Daoy (cell line): Measurements from ENCODE around the gene OR5L2. TPM values are rescaled to one million over a fixed set of nuclear protein-coding genes. Genes with fewer than 3 reads are reported as not detected.
"Not testable (repeated sequence)": the region's sequence is repeated elsewhere in the genome, so short reads cannot be mapped to it uniquely, and the experiment has no call there.

ENCODE experiments used
- DNase-seq: peaks from one replicate; pipeline ENCODE4 v3.0.0-alpha.2; 2015; ENCODE audit warnings: low read depth
- total RNA-seq: library from RNA; depleted of rRNA; stranded (reverse); fragments of >200 nt; shearing (Covaris generic); gene quantifications from 2 replicates; pipeline ENCODE4 v1.2.3, GENCODE V29; 2014; rRNA removed

The OR5L2 gene
- total RNA-seq: not detected in 2 replicates

- DNase-seq: no peak
Measured at GRCh38 chr11:55826919-55827318, at the start of gene OR5L2. TSS of gene OR5L2 (plus strand) at chr11:55827219. CDS start at chr11:55827219, 0 bp downstream.

- no peak for DNase-seq
Measured at GRCh38 chr11:55791606-55792005, 35.4 kb upstream of the OR5L2 start.

GRCh38 chr11:55793321-55793720 is 33.7 kb upstream of the OR5L2 start:
- no peak for DNase-seq

- DNase-seq: no peak
Measured at GRCh38 chr11:55795256-55795655, 31.8 kb upstream of the OR5L2 start, which contains the start of gene OR5D14. TSS of gene OR5D14 (plus strand) at chr11:55795556. CDS start at chr11:55795556, 0 bp downstream.

- no peak for DNase-seq
Measured at GRCh38 chr11:55806248-55806647, 20.8 kb upstream of the OR5L2 start.

GRCh38 chr11:55811067-55811466 is 16.0 kb upstream of the OR5L2 start, which contains the start of gene OR5L1:
TSS of gene OR5L1 (plus strand) at chr11:55811367. CDS start at chr11:55811467, 100 bp downstream.
- no peak for DNase-seq

GRCh38 chr11:55819330-55819729 is 7.7 kb upstream of the OR5L2 start, which contains the start of gene OR5D18:
TSS of gene OR5D18 (plus strand) at chr11:55819630. CDS start at chr11:55819630, 0 bp downstream.
- DNase-seq: no peak

- DNase-seq: no peak
Measured at GRCh38 chr11:55838452-55838851, 11.4 kb downstream of the OR5L2 start, which contains the start of gene OR5D16. TSS of gene OR5D16 (plus strand) at chr11:55838752. CDS start at chr11:55838752, 0 bp downstream.

- DNase-seq: no peak
Measured at GRCh38 chr11:55847453-55847852, 20.4 kb downstream of the OR5L2 start.

- DNase-seq: no peak
Measured at GRCh38 chr11:55849037-55849436, 22.0 kb downstream of the OR5L2 start.

- no peak for DNase-seq
Measured at GRCh38 chr11:55852141-55852540, 25.1 kb downstream of the OR5L2 start.

GRCh38 chr11:55854704-55855103 is 27.7 kb downstream of the OR5L2 start:
- DNase-seq: no peak

- DNase-seq: not testable (repeated sequence)
Measured at GRCh38 chr11:55867354-55867753, 40.3 kb downstream of the OR5L2 start.

GRCh38 chr11:55872731-55873130 is 45.7 kb downstream of the OR5L2 start:
- not testable (repeated sequence) for DNase-seq

GRCh38 chr11:55873146-55873545 is 46.1 kb downstream of the OR5L2 start:
- DNase-seq: not testable (repeated sequence)

Other genes starting within 250 kb of the OR5L2 start
- gene OR4C11, start 219.6 kb upstream of the OR5L2 start, total RNA-seq: not detected in 2 replicates
- not detected in 2 replicates for gene OR4P4, start 192.1 kb upstream of the OR5L2 start, total RNA-seq
- gene OR4S2, start 178.9 kb upstream of the OR5L2 start, total RNA-seq: not detected in 2 replicates
- gene OR4C6, start 165.0 kb upstream of the OR5L2 start, total RNA-seq: not detected in 2 replicates
- not detected in 2 replicates for gene OR5D13, start 53.8 kb upstream of the OR5L2 start, total RNA-seq
- not detected in 2 replicates for gene OR5D14, start 31.7 kb upstream of the OR5L2 start, total RNA-seq
- not detected in 2 replicates for gene OR5L1, start 15.9 kb upstream of the OR5L2 start, total RNA-seq
- gene OR5D18, start 7.6 kb upstream of the OR5L2 start, total RNA-seq: not detected in 2 replicates
- not detected in 2 replicates for gene OR5D16, start 11.5 kb downstream of the OR5L2 start, total RNA-seq
- not detected in 2 replicates for gene TRIM51, start 56.1 kb downstream of the OR5L2 start, total RNA-seq
- not detected in 2 replicates for gene OR5W2, start 87.4 kb downstream of the OR5L2 start, total RNA-seq
- gene OR5I1, start 109.2 kb downstream of the OR5L2 start, total RNA-seq: not detected in 2 replicates
- not detected in 2 replicates for gene OR10AG1, start 142.7 kb downstream of the OR5L2 start, total RNA-seq
- not detected in 2 replicates for gene OR5F1, start 167.4 kb downstream of the OR5L2 start, total RNA-seq
- gene OR5AS1, start 200.4 kb downstream of the OR5L2 start, total RNA-seq: not detected in 2 replicates